PC-3 (cell line): ENCODE data around the gene PPP1CC. TPM values are rescaled to one million over a fixed set of nuclear protein-coding genes. Genes with fewer than 3 reads are reported as not detected.

Experiments
- total RNA-seq: library from RNA; depleted of rRNA; stranded (reverse); fragments of >200 nt; gene quantifications from 2 replicates; pipeline ENCODE4 v1.2.3, GENCODE V29; 2014; rRNA removed

PPP1CC gene
- total RNA-seq, 1 experiment from 2014 or later = 204 TPM

Other genes with a start within 250 kb of the PPP1CC start
- gene VPS29, start 240.8 kb downstream of the PPP1CC start, total RNA-seq = 96.5 and 114 TPM in 2 replicates
- gene RAD9B, start 240.6 kb downstream of the PPP1CC start, total RNA-seq = 0.40 and 0.52 TPM in 2 replicates
- 9.0 and 16.0 TPM in 2 replicates for gene PPTC7, start 159.6 kb downstream of the PPP1CC start, total RNA-seq
- gene TCTN1, start 128.8 kb downstream of the PPP1CC start, total RNA-seq = 40.0 and 40.6 TPM in 2 replicates
- 2.2 and 3.3 TPM in 2 replicates for gene HVCN1, start 53.8 kb downstream of the PPP1CC start, total RNA-seq
- gene CCDC63, start 104.1 kb upstream of the PPP1CC start, total RNA-seq = not detected in 2 replicates
- not detected in 2 replicates for gene MYL2, start 177.7 kb upstream of the PPP1CC start, total RNA-seq